Trophoblast cell (in vitro differentiated cells and primary cell): Measurements from ENCODE around the gene RRAS.

ENCODE experiments used
- DNase-seq, 2 donors: peaks; one replicate each; pipeline ENCODE4 v3.0.0-alpha.2; 2016
- H2AFZ ChIP-seq: 2 replicates; pipeline ENCODE4 v1.6.1; 2013; ENCODE audit warnings: low read length, moderate library complexity, mild to moderate bottlenecking; ENCODE audit not compliant: insufficient read depth, poor library complexity
- H2AK5ac ChIP-seq: 2 replicates; pipeline ENCODE4 v1.6.1; 2013; ENCODE audit warnings: mild to moderate bottlenecking, low read length
- H2BK120ac ChIP-seq: 2 replicates; pipeline ENCODE4 v1.6.1; 2013; ENCODE audit warnings: low read length, mild to moderate bottlenecking, moderate library complexity; ENCODE audit not compliant: insufficient read depth, poor library complexity
- H2BK12ac ChIP-seq: 2 replicates; pipeline ENCODE4 v1.6.1; 2013; ENCODE audit warnings: mild to moderate bottlenecking, low read length, moderate library complexity
- H2BK5ac ChIP-seq: 2 replicates; pipeline ENCODE4 v1.6.1; 2013; ENCODE audit warnings: low read length, low read depth, moderate library complexity, mild to moderate bottlenecking; ENCODE audit not compliant: poor library complexity
- H3K14ac ChIP-seq: 2 replicates; pipeline ENCODE4 v1.6.1; 2013; ENCODE audit warnings: mild to moderate bottlenecking, low read length
- H3K18ac ChIP-seq: 2 replicates; pipeline ENCODE4 v1.6.1; 2013; ENCODE audit warnings: mild to moderate bottlenecking, low read length
- H3K23ac ChIP-seq: 2 replicates; pipeline ENCODE4 v1.6.1; 2013; ENCODE audit warnings: low read length
- H3K27ac ChIP-seq: 2 replicates; pipeline ENCODE4 v1.5.1; 2013; ENCODE audit warnings: low read depth, mild to moderate bottlenecking, inconsistent platforms, low read length, moderate library complexity
- H3K27me3 ChIP-seq: 2 replicates; pipeline ENCODE4 v1.6.1; 2013; ENCODE audit warnings: inconsistent platforms, mild to moderate bottlenecking, low read length, moderate library complexity; ENCODE audit not compliant: insufficient read depth
- H3K36me3 ChIP-seq, 2 experiments: 1 replicate in 1 of 2; 2 replicates in 1 of 2; pipeline ENCODE4 v1.6.1; 2013; ENCODE audit warnings: low read length in 2 of 2, mild to moderate bottlenecking in 2 of 2, moderate library complexity in 1 of 2; ENCODE audit not compliant: insufficient read depth in 2 of 2, control insufficient read depth in 1 of 2
- H3K4ac ChIP-seq: 2 replicates; pipeline ENCODE4 v1.6.1; 2013; ENCODE audit warnings: low read depth, mild to moderate bottlenecking, low read length, moderate library complexity
- H3K4me1 ChIP-seq, 2 experiments: 1 replicate in 1 of 2; 2 replicates in 1 of 2; pipeline ENCODE4 v1.6.1; 2013; ENCODE audit warnings: low read length in 2 of 2, mild to moderate bottlenecking in 2 of 2, moderate library complexity in 1 of 2; ENCODE audit not compliant: insufficient read depth in 2 of 2, control insufficient read depth in 1 of 2
- H3K4me2 ChIP-seq: 2 replicates; pipeline ENCODE4 v1.6.1; 2013; ENCODE audit warnings: inconsistent platforms, mild to moderate bottlenecking, low read length, moderate library complexity
- H3K4me3 ChIP-seq: 2 replicates; pipeline ENCODE4 v1.5.1; 2013; ENCODE audit warnings: mild to moderate bottlenecking, low read depth, low read length, inconsistent platforms
- H3K79me1 ChIP-seq: one replicate; pipeline ENCODE4 v1.6.1; 2013; ENCODE audit warnings: low read length
- H3K79me2 ChIP-seq: 2 replicates; pipeline ENCODE4 v1.6.1; 2013; ENCODE audit warnings: low read length, mild to moderate bottlenecking; ENCODE audit not compliant: control insufficient read depth, insufficient read depth, poor library complexity
- H3K9ac ChIP-seq: 2 replicates; pipeline ENCODE4 v1.6.1; 2013; ENCODE audit warnings: mild to moderate bottlenecking, low read length
- H3K9me3 ChIP-seq: 2 replicates; pipeline ENCODE4 v1.6.1; 2013; ENCODE audit warnings: low read depth, mild to moderate bottlenecking, control low read depth, inconsistent platforms, low read length; ENCODE audit not compliant: insufficient read depth
- H4K12ac ChIP-seq: 2 replicates; pipeline ENCODE4 v1.6.1; 2013; ENCODE audit warnings: low read depth, mild to moderate bottlenecking, low read length, moderate library complexity
- H4K8ac ChIP-seq: 2 replicates; pipeline ENCODE4 v1.6.1; 2013; ENCODE audit warnings: low read depth, mild to moderate bottlenecking, low read length, moderate library complexity
- H4K91ac ChIP-seq: one replicate; pipeline ENCODE4 v1.6.1; 2013; ENCODE audit warnings: low read depth, mild to moderate bottlenecking, low read length, moderate library complexity
- WGBS: extraction: QIAGEN DNeasy Blood & Tissue Kit; methylation state at CpG from one replicate; pipeline ENCODE4 v1.1.7; 2013; ENCODE audit warnings: missing lambda C conversion rate; ENCODE audit not compliant: insufficient read length, insufficient coverage; ENCODE audit errors: extremely low coverage; 5-methylcytosine and 5-hydroxymethylcytosine counted together

The RRAS gene

DNA sequence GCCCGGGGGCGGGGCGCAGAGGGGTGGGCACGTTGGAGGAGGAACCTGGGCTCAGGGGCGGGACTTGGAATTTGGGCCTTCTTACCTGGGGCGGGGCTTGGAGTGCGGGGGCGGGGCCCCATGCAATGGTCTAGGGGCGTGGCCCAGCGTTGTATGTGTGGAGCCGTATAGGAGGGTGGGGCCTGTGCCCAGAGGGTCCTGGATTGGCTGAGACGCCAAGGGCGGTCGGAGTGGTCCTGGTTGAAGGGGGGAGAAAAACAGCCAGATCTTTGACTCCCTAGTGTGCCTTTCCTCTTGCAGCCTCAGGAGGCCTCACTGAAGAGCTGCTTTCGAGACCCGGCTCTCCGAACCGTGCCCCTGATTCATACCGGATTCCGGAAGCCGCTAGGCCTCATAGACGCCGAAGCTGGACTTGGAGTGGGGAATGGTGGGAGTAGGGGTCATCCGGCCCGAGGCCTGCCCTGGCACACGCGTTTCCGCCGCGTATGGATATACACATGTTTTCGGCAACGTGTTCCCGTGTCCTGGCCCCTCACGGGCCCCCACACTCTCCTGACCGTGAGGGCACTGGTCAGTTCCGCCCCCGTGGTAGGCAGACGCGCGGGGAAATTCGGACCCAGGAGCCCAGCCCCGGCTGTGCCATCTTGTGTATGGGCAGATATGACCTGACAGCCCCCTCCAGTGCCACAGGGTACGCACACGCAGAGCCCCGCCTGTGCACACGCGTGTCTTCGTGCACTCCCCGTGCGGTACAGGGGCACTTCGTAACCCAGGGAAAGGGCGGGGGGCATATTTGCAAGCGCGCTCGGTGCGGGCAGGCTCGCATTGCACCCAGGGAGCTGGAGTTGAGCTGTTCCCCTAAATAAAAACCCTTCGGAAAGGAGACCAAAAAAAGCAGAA is 49.6 kb downstream of the RRAS start:
- Histone ChIP-seq H4K91ac (peak overlapping the region; percentile 97), H2BK120ac (peak overlapping the region; percentile 88), H3K27me3 (no peaks in the 10 kb centered on the region), H2AK5ac (peak overlapping the region; percentile 100), H2BK12ac (peak overlapping the region; percentile 44), H3K18ac (peak overlapping the region; percentile 99), H3K9me3 (no peaks in the 10 kb centered on the region), H4K12ac (peak overlapping the region; percentile 99), H4K8ac (peak overlapping the region; percentile 97), H2BK5ac (peak overlapping the region; percentile 91), H2AFZ (peak overlapping the region; percentile 73), H3K23ac (no peak overlapping the region), H3K79me1 (peaks cover 20% of the 10 kb centered on the region), H3K14ac (peak overlapping the region; percentile 99), H3K79me2 (peaks cover 14% of the 10 kb centered on the region), H3K27ac (peak overlapping the region; percentile 96), H3K36me3 (peaks cover 10 to 15% of the 10 kb centered on the region in 2 experiments), H3K9ac (peak overlapping the region; percentile 70), H3K4me3 (peak overlapping the region; percentile 71), H3K4me1 (peaks cover 5 to 7% of the 10 kb centered on the region in 2 experiments), H3K4ac (peak overlapping the region; percentile 97), H3K4me2 (peak overlapping the region; percentile 88)
- no CpG with 5 or more reads among the region's 58 CpGs for WGBS
- DNase-seq = peak; percentile 96

DNA sequence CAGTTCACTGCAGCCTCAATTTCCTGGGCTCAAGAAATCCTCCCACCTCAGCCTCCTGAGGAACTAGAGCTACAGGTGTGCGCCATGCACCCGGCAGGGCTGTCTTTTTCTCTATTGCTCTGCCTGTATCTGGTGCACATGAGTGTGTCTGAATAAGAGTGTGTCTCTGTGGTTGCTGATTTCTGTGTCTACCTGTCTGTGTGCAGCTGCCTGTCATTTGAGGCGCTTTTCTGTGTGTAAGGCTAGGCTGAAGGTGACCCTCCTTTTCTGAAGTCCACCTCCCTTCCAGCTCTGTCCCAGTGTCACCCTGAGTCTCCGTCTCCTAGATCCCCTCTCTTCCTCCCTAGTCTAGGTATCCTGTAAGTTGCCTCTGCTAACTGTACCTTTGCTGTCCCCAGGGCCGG is 50.4 kb downstream of the RRAS start:
- H4K91ac ChIP-seq = no peak overlapping the region
- H2BK120ac ChIP-seq = no peak overlapping the region
- H3K14ac ChIP-seq = no peak overlapping the region
- peak overlapping the region; percentile 63 for H4K8ac ChIP-seq
- peaks cover 3 to 8% of the 10 kb centered on the region in 2 experiments for H3K36me3 ChIP-seq
- H3K4me3 ChIP-seq = no peak overlapping the region
- H3K4ac ChIP-seq = no peak overlapping the region
- H3K4me1 ChIP-seq = peaks cover 5 to 11% of the 10 kb centered on the region in 2 experiments
- peak overlapping the region; percentile 75 for H2AK5ac ChIP-seq
- H3K27ac ChIP-seq = no peak overlapping the region
- H3K27me3 ChIP-seq = no peaks in the 10 kb centered on the region
- H3K18ac ChIP-seq = no peak overlapping the region
- H3K9ac ChIP-seq = no peak overlapping the region
- peak overlapping the region; percentile 34 for H2BK12ac ChIP-seq
- peak overlapping the region; percentile 44 for H4K12ac ChIP-seq
- no peak overlapping the region for H3K23ac ChIP-seq
- no peaks in the 10 kb centered on the region for H3K9me3 ChIP-seq
- H3K79me1 ChIP-seq = peaks cover 20% of the 10 kb centered on the region
- H3K79me2 ChIP-seq = peaks cover 14% of the 10 kb centered on the region
- no CpG with 5 or more reads among the region's 5 CpGs for WGBS
- no peak overlapping the region for H2BK5ac ChIP-seq
- no peak overlapping the region for H2AFZ ChIP-seq
- peak overlapping the region; percentile 1 for H3K4me2 ChIP-seq
- DNase-seq = peak in 1 of 2 donors; percentile 27

DNA sequence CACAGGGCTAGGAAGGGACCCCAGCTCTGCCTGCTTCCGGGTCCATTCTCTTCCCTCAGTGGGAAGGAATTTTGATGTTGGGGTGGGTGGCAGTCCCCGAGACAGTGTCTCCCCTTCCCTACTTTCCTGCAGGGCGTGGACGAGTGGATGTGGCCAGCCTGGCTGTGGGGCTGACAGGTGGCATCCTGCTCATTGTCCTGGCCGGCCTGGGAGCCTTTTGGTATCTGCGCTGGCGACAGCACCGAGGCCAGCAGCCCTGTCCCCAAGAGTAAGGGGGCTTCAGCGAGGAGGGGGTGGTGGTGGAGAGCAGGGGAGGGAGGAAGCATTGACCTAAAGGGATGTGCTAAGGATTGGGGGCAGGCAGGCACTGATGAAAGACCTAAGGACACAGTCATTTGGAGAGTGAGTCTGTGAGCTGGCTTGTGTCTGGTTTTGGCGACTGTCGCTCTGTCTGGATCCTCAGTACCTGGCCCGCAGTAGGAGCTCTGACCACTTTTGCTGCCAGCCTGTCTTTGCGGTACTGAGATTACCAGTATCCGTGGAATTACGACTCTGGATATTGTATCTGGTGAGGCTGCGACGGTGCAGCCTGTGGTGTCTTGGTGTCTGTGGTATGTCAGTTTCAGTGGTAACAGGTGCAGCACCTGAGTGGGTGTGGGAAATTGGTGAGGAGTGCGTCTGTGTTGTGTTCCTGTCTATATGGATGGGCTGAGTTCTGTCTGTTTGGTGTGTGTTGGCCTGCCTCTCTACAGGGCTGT is 51.4 kb downstream of the RRAS start:
- no peak overlapping the region for H3K18ac ChIP-seq
- no peak overlapping the region for H3K4me2 ChIP-seq
- H3K4me1 ChIP-seq = peaks cover 5 to 11% of the 10 kb centered on the region in 2 experiments
- H3K9me3 ChIP-seq = no peaks in the 10 kb centered on the region
- no peak overlapping the region for H2AK5ac ChIP-seq
- no peak overlapping the region for H3K23ac ChIP-seq
- H4K8ac ChIP-seq = no peak overlapping the region
- no peak overlapping the region for H3K9ac ChIP-seq
- H3K79me1 ChIP-seq = peaks cover 20% of the 10 kb centered on the region
- no peak overlapping the region for H3K4ac ChIP-seq
- H3K36me3 ChIP-seq = no peaks in the 10 kb centered on the region
- DNase-seq = peak; percentile 1 to 9
- WGBS = no CpG with 5 or more reads among the region's 18 CpGs
- H2BK5ac ChIP-seq = no peak overlapping the region
- no peak overlapping the region for H2AFZ ChIP-seq
- no peak overlapping the region for H3K27ac ChIP-seq
- H2BK12ac ChIP-seq = no peak overlapping the region
- no peak overlapping the region for H4K12ac ChIP-seq
- no peak overlapping the region for H3K14ac ChIP-seq
- peaks cover 14% of the 10 kb centered on the region for H3K79me2 ChIP-seq
- H3K27me3 ChIP-seq = no peaks in the 10 kb centered on the region
- no peak overlapping the region for H3K4me3 ChIP-seq
- no peak overlapping the region for H4K91ac ChIP-seq
- H2BK120ac ChIP-seq = no peak overlapping the region

DNA sequence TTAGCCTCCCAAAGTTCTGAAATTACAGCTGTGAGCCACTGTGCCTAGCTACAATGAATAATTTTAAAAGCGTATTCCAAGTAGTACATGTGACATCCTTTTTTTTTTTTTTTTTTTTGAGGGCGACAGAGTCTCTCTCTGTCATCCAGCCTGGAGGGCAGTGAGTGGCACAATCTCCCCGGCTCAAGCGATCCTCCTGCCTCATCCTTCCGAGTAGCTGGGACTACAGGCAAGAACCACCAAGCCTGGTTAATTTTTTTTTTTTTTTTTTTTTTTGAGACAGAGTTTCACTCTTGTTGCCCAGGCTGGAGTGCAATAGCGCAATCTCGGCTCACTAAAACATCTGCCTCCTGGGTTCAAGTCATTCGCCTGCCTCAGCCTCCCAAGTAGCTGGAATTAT is 52.7 kb downstream of the RRAS start:
- Histone ChIP-seq H2AFZ (no peak overlapping the region), H3K14ac (no peak overlapping the region), H2BK12ac (no peak overlapping the region), H3K79me1 (peaks cover 19% of the 10 kb centered on the region), H3K27ac (no peak overlapping the region), H3K4ac (no peak overlapping the region), H3K4me1 (peaks cover 5 to 10% of the 10 kb centered on the region in 2 experiments), H2BK120ac (no peak overlapping the region), H4K12ac (no peak overlapping the region), H3K9me3 (no peaks in the 10 kb centered on the region), H2BK5ac (no peak overlapping the region), H3K18ac (no peak overlapping the region), H3K9ac (no peak overlapping the region), H2AK5ac (no peak overlapping the region), H3K4me2 (no peak overlapping the region), H3K4me3 (no peak overlapping the region), H3K36me3 (no peaks in the 10 kb centered on the region), H3K79me2 (peaks cover 14% of the 10 kb centered on the region), H4K8ac (no peak overlapping the region), H3K23ac (no peak overlapping the region), H4K91ac (no peak overlapping the region), H3K27me3 (no peaks in the 10 kb centered on the region)
- WGBS = no CpG with 5 or more reads among the region's 8 CpGs
- peak; percentile 29 to 58 for DNase-seq
